HEK293 (cell line): ENCODE measurements around the gene ALKBH4.

Experiments
- CTCF ChIP-seq: fragments of 450-650 bp; formaldehyde crosslinking; IDR thresholded peaks from 2 replicates; pipeline ENCODE4 v1.5.1; 2016; ENCODE audit warnings: missing biosample characterization, missing genetic modification characterization
- GLI4 ChIP-seq: fragments of 450-650 bp; formaldehyde crosslinking; IDR thresholded peaks from 2 replicates; pipeline ENCODE4 v1.5.1; 2016; ENCODE audit warnings: missing biosample characterization, missing genetic modification characterization
- PATZ1 ChIP-seq: fragments of 450-650 bp; formaldehyde crosslinking; IDR thresholded peaks from 2 replicates; pipeline ENCODE4 v1.5.1; 2016; ENCODE audit warnings: missing biosample characterization, missing genetic modification characterization
- PBX3 ChIP-seq: sonication (generic); formaldehyde crosslinking; IDR thresholded peaks from 2 replicates; pipeline ENCODE4 v1.8.1; 2022; ENCODE audit warnings: mild to moderate bottlenecking, moderate library complexity, missing genetic modification reagents
- SP2 ChIP-seq: fragments of 450-650 bp; formaldehyde crosslinking; IDR thresholded peaks from 2 replicates; pipeline ENCODE4 v1.5.1; 2016; ENCODE audit warnings: missing biosample characterization, missing genetic modification characterization
- YY1 ChIP-seq: fragments of 450-650 bp; formaldehyde crosslinking; IDR thresholded peaks from 2 replicates; pipeline ENCODE4 v1.5.1; 2018; ENCODE audit warnings: missing biosample characterization, missing genetic modification characterization
- ZBTB1 ChIP-seq: fragments of 450-650 bp; formaldehyde crosslinking; IDR thresholded peaks from 2 replicates; pipeline ENCODE4 v1.5.1; 2016; ENCODE audit warnings: missing biosample characterization, missing genetic modification characterization
- ZBTB11 ChIP-seq: fragments of 450-650 bp; formaldehyde crosslinking; conservative IDR thresholded peaks from 2 replicates; pipeline ENCODE4 v1.5.1; 2016; ENCODE audit warnings: low read depth, missing biosample characterization, missing genetic modification characterization
- ZBTB20 ChIP-seq: fragments of 450-650 bp; formaldehyde crosslinking; IDR thresholded peaks from 2 replicates; pipeline ENCODE4 v1.5.1; 2016; ENCODE audit warnings: missing biosample characterization, missing genetic modification characterization
- ZBTB26 ChIP-seq: fragments of 450-650 bp; formaldehyde crosslinking; optimal IDR thresholded peaks from 2 replicates; pipeline ENCODE3; 2016; ENCODE audit warnings: missing biosample characterization, mild to moderate bottlenecking, missing genetic modification characterization
- ZBTB6 ChIP-seq: fragments of 450-650 bp; formaldehyde crosslinking; IDR thresholded peaks from 2 replicates; pipeline ENCODE4 v1.5.1; 2017; ENCODE audit warnings: missing biosample characterization, missing genetic modification characterization
- ZFP69B ChIP-seq: fragments of 450-650 bp; formaldehyde crosslinking; IDR thresholded peaks from 2 replicates; pipeline ENCODE4 v1.5.1; 2016; ENCODE audit warnings: missing biosample characterization, missing genetic modification characterization
- ZNF2 ChIP-seq: fragments of 450-650 bp; formaldehyde crosslinking; IDR thresholded peaks from 2 replicates; pipeline ENCODE4 v1.5.1; 2016; ENCODE audit warnings: missing biosample characterization, missing genetic modification characterization
- ZNF202 ChIP-seq: fragments of 450-650 bp; formaldehyde crosslinking; IDR thresholded peaks from 2 replicates; pipeline ENCODE4 v1.5.1; 2016; ENCODE audit warnings: missing biosample characterization, missing genetic modification characterization, borderline replicate concordance
- ZNF341 ChIP-seq: fragments of 450-650 bp; formaldehyde crosslinking; IDR thresholded peaks from 2 replicates; pipeline ENCODE4; 2016; ENCODE audit warnings: low read depth, missing biosample characterization, missing genetic modification characterization
- ZNF350 ChIP-seq: fragments of 450-650 bp; formaldehyde crosslinking; IDR thresholded peaks from 2 replicates; pipeline ENCODE4 v1.5.0; 2017; ENCODE audit warnings: missing biosample characterization, mild to moderate bottlenecking, missing genetic modification characterization
- ZNF510 ChIP-seq: fragments of 450-650 bp; formaldehyde crosslinking; IDR thresholded peaks from 2 replicates; pipeline ENCODE4 v1.5.1; 2018; ENCODE audit warnings: mild to moderate bottlenecking, missing genetic modification characterization, missing biosample characterization; ENCODE audit not compliant: insufficient replicate concordance
- ZNF600 ChIP-seq: fragments of 450-650 bp; formaldehyde crosslinking; IDR thresholded peaks from 2 replicates; pipeline ENCODE4 v1.5.1; 2016; ENCODE audit warnings: missing biosample characterization, missing genetic modification characterization
- ZNF623 ChIP-seq: fragments of 450-650 bp; formaldehyde crosslinking; IDR thresholded peaks from 2 replicates; pipeline ENCODE4 v1.5.1; 2016; ENCODE audit warnings: missing biosample characterization, missing genetic modification characterization
- ZNF645 ChIP-seq: fragments of 450-650 bp; formaldehyde crosslinking; IDR thresholded peaks from 2 replicates; pipeline ENCODE4; 2016; ENCODE audit warnings: missing biosample characterization, missing genetic modification characterization
- ZNF692 ChIP-seq: fragments of 450-650 bp; formaldehyde crosslinking; IDR thresholded peaks from 2 replicates; pipeline ENCODE4 v1.5.1; 2016; ENCODE audit warnings: missing biosample characterization, missing genetic modification characterization
- ZNF704 ChIP-seq: fragments of 450-650 bp; formaldehyde crosslinking; IDR thresholded peaks from 2 replicates; pipeline ENCODE4 v1.5.1; 2016; ENCODE audit warnings: missing biosample characterization, missing genetic modification characterization
- ZNF707 ChIP-seq: fragments of 450-650 bp; formaldehyde crosslinking; IDR thresholded peaks from 2 replicates; pipeline ENCODE4 v1.5.1; 2016; ENCODE audit warnings: missing biosample characterization, missing genetic modification characterization
- ZXDB ChIP-seq: fragments of 450-650 bp; formaldehyde crosslinking; IDR thresholded peaks from 2 replicates; pipeline ENCODE4 v1.5.1; 2016; ENCODE audit warnings: missing biosample characterization, missing genetic modification characterization

Gene ALKBH4

GRCh38 chr7:102464577-102465280 lies at the start of gene ALKBH4, which contains the start of gene LRWD1 (continued):
- peak; percentile 73 for TF ChIP-seq ZXDB (tag by site-specific recombination)
- TF ChIP-seq ZBTB26 (tag by site-specific recombination) = peak; percentile 96
- TF ChIP-seq ZNF350 = no peak
- TF ChIP-seq ZFP69B = peak; percentile 52
- peak; percentile 88 for TF ChIP-seq ZNF341
- TF ChIP-seq ZBTB20 (tag by site-specific recombination) = peak; percentile 79; the same call in 1 of the 2 replicates
- no peak for TF ChIP-seq ZBTB1 (tag by site-specific recombination)
- TF ChIP-seq ZNF692 = peak; percentile 69
- TF ChIP-seq GLI4 (tag by site-specific recombination) = 0 out of 2 replicates have a peak, but pooled peaks have one; percentile 36
- peak; percentile 80 for TF ChIP-seq YY1 (tag by site-specific recombination)
- TF ChIP-seq ZNF202 = no peak
- TF ChIP-seq ZNF2 (tag by site-specific recombination) = no peak
- TF ChIP-seq SP2 (tag by site-specific recombination) = peak; percentile 72
- no peak for TF ChIP-seq ZNF704 (tag by site-specific recombination)
- peak; percentile 75 for TF ChIP-seq ZBTB11
- TF ChIP-seq ZNF600 (tag by site-specific recombination) = peak; percentile 39; the same call in 1 of the 2 replicates
- 0 out of 2 replicates have a peak, but pooled peaks have one; percentile 28 for TF ChIP-seq PBX3 (CRISPR knock-in tag)
- TF ChIP-seq ZBTB6 = peak; percentile 87
- TF ChIP-seq PATZ1 (tag by site-specific recombination) = peak; percentile 71; the same call in 1 of the 2 replicates
- TF ChIP-seq ZNF510 (tag by site-specific recombination) = no peak
- TF ChIP-seq ZNF623 (tag by site-specific recombination) = no peak
- no peak for TF ChIP-seq ZNF645 (tag by site-specific recombination)
- TF ChIP-seq ZNF707 (tag by site-specific recombination) = no peak
- TF ChIP-seq CTCF (tag by site-specific recombination) = peak; percentile 90
